PC-9 (cell line): ENCODE results near the gene NPHP4.

ENCODE experiments used
- CTCF ChIP-seq: fragments of 200-600 bp; sonication (generic); conservative IDR thresholded peaks from 2 replicates; pipeline ENCODE4 v1.6.1; 2017; ENCODE audit warnings: mixed run types, antibody characterized with exemption, mild to moderate bottlenecking, moderate library complexity
- EZH2 ChIP-seq: fragments of 200-600 bp; sonication (generic); IDR thresholded peaks from 2 replicates; pipeline ENCODE4 v1.8.0; 2017; ENCODE audit warnings: antibody characterized with exemption, low read depth

GRCh38 chr1:5831600-5832335 is 160.5 kb downstream of the NPHP4 start:
- no peak for TF ChIP-seq CTCF
- no peak for TF ChIP-seq EZH2
